ENCODE data around the gene OSBPL10. TPM values are rescaled to one million over a fixed set of nuclear protein-coding genes. Genes with fewer than 3 reads are reported as not detected.
A peak's percentile ranks its signal among the peaks of the same experiment; 100 is the strongest.

Gene OSBPL10
- total RNA-seq, 1 donor from 2014 or later, result 12.1 TPM

GRCh38 chr3:31947671-31948091 lies 33.4 kb downstream of the OSBPL10 start:
- Mint-ChIP-seq H3K36me3 (ENCODE audit: low read depth) (no peaks in the 10 kb centered on the region), H3K27ac (no peak overlapping the region), H3K9me3 (peaks cover 4% of the 10 kb centered on the region), H3K4me1 (ENCODE audit: low read depth) (peaks cover 7% of the 10 kb centered on the region), H3K4me3 (no peak overlapping the region), H3K27me3 (ENCODE audit: insufficient read depth) (no peaks in the 10 kb centered on the region)
- intact Hi-C loops (cut with micrococcal nuclease), result no loop called here
- DNase-seq (ENCODE audit: low spot score), result no peak

GRCh38 chr3:31947162-31947561 lies 33.9 kb downstream of the OSBPL10 start:
- intact Hi-C loops (cut with micrococcal nuclease), result no loop called here
- Mint-ChIP-seq H3K36me3 (ENCODE audit: low read depth) (no peaks in the 10 kb centered on the region), H3K9me3 (peaks cover 4% of the 10 kb centered on the region), H3K27me3 (ENCODE audit: insufficient read depth) (no peaks in the 10 kb centered on the region), H3K27ac (no peak overlapping the region), H3K4me1 (ENCODE audit: low read depth) (peaks cover 4% of the 10 kb centered on the region), H3K4me3 (no peak overlapping the region)
- no peak for DNase-seq (ENCODE audit: low spot score)

- Mint-ChIP-seq H3K4me1 (ENCODE audit: low read depth) (no peaks in the 10 kb centered on the region), H3K36me3 (ENCODE audit: low read depth) (no peaks in the 10 kb centered on the region), H3K4me3 (no peak overlapping the region), H3K9me3 (peaks cover 4% of the 10 kb centered on the region), H3K27me3 (ENCODE audit: insufficient read depth) (no peaks in the 10 kb centered on the region), H3K27ac (no peak overlapping the region)
- no peak for DNase-seq (ENCODE audit: low spot score)
- intact Hi-C loops (cut with micrococcal nuclease), result no loop called here
Observed at GRCh38 chr3:31946484-31947081, 34.5 kb downstream of the OSBPL10 start.

GRCh38 chr3:31945738-31946052 lies 35.4 kb downstream of the OSBPL10 start:
- intact Hi-C loops (cut with micrococcal nuclease), result no loop called here
- DNase-seq (ENCODE audit: low spot score), result no peak
- Mint-ChIP-seq H3K27me3 (ENCODE audit: insufficient read depth) (no peaks in the 10 kb centered on the region), H3K4me3 (no peak overlapping the region), H3K36me3 (ENCODE audit: low read depth) (no peaks in the 10 kb centered on the region), H3K4me1 (ENCODE audit: low read depth) (no peaks in the 10 kb centered on the region), H3K27ac (no peak overlapping the region), H3K9me3 (peaks cover 4% of the 10 kb centered on the region)

GRCh38 chr3:31943041-31943440 lies 38.0 kb downstream of the OSBPL10 start:
- no peak overlapping the region for H3K27ac Mint-ChIP-seq
- H3K4me3 Mint-ChIP-seq, result no peak overlapping the region
- intact Hi-C loops (cut with micrococcal nuclease), result no loop called here
- H3K9me3 Mint-ChIP-seq, result peaks cover 4% of the 10 kb centered on the region
- H3K27me3 Mint-ChIP-seq (ENCODE audit: insufficient read depth), result no peaks in the 10 kb centered on the region
- H3K4me1 Mint-ChIP-seq (ENCODE audit: low read depth), result no peaks in the 10 kb centered on the region
- H3K36me3 Mint-ChIP-seq (ENCODE audit: low read depth), result no peaks in the 10 kb centered on the region
- DNase-seq (ENCODE audit: low spot score), result no peak

GRCh38 chr3:31942446-31942845 lies 38.6 kb downstream of the OSBPL10 start:
- intact Hi-C loops (cut with micrococcal nuclease), result no loop called here
- Mint-ChIP-seq H3K9me3 (peaks cover 4% of the 10 kb centered on the region), H3K4me1 (ENCODE audit: low read depth) (no peaks in the 10 kb centered on the region), H3K27me3 (ENCODE audit: insufficient read depth) (no peaks in the 10 kb centered on the region), H3K36me3 (ENCODE audit: low read depth) (no peaks in the 10 kb centered on the region), H3K4me3 (no peak overlapping the region), H3K27ac (no peak overlapping the region)
- DNase-seq (ENCODE audit: low spot score), result no peak

GRCh38 chr3:31937225-31937624 lies 43.8 kb downstream of the OSBPL10 start:
- Mint-ChIP-seq H3K27me3 (ENCODE audit: insufficient read depth) (no peaks in the 10 kb centered on the region), H3K4me3 (no peak overlapping the region), H3K36me3 (ENCODE audit: low read depth) (no peaks in the 10 kb centered on the region), H3K9me3 (no peaks in the 10 kb centered on the region), H3K4me1 (ENCODE audit: low read depth) (peaks cover 10% of the 10 kb centered on the region), H3K27ac (no peak overlapping the region)
- intact Hi-C loops (cut with micrococcal nuclease), result no loop called here
- no peak for DNase-seq (ENCODE audit: low spot score)

- intact Hi-C loops (cut with micrococcal nuclease), result no loop called here
- H3K27me3 Mint-ChIP-seq (ENCODE audit: insufficient read depth), result no peaks in the 10 kb centered on the region
- no peak overlapping the region for H3K4me3 Mint-ChIP-seq
- H3K4me1 Mint-ChIP-seq (ENCODE audit: low read depth), result peaks cover 10% of the 10 kb centered on the region
- H3K9me3 Mint-ChIP-seq, result no peaks in the 10 kb centered on the region
- no peaks in the 10 kb centered on the region for H3K36me3 Mint-ChIP-seq (ENCODE audit: low read depth)
- no peak overlapping the region for H3K27ac Mint-ChIP-seq
- DNase-seq (ENCODE audit: low spot score), result no peak
Observed at GRCh38 chr3:31936420-31937060, 44.5 kb downstream of the OSBPL10 start.

GRCh38 chr3:31934866-31935265 lies 46.2 kb downstream of the OSBPL10 start:
- Mint-ChIP-seq H3K27ac (no peak overlapping the region), H3K36me3 (ENCODE audit: low read depth) (no peaks in the 10 kb centered on the region)

GRCh38 chr3:31934018-31934417 lies 47.0 kb downstream of the OSBPL10 start:
- intact Hi-C loops (cut with micrococcal nuclease), result no loop called here
- H3K4me1 Mint-ChIP-seq (ENCODE audit: low read depth), result peaks cover 10% of the 10 kb centered on the region
- DNase-seq (ENCODE audit: low spot score), result no peak
- H3K27ac Mint-ChIP-seq, result no peak overlapping the region
- no peaks in the 10 kb centered on the region for H3K36me3 Mint-ChIP-seq (ENCODE audit: low read depth)
- H3K9me3 Mint-ChIP-seq, result no peaks in the 10 kb centered on the region
- no peak overlapping the region for H3K4me3 Mint-ChIP-seq
- H3K27me3 Mint-ChIP-seq (ENCODE audit: insufficient read depth), result no peaks in the 10 kb centered on the region

More at GRCh38 chr3:31934866-31935265, 46.2 kb downstream of the OSBPL10 start:
- DNase-seq (ENCODE audit: low spot score), result no peak
- Mint-ChIP-seq H3K4me3 (no peak overlapping the region), H3K27me3 (ENCODE audit: insufficient read depth) (no peaks in the 10 kb centered on the region), H3K4me1 (ENCODE audit: low read depth) (peaks cover 10% of the 10 kb centered on the region), H3K9me3 (no peaks in the 10 kb centered on the region)
- intact Hi-C loops (cut with micrococcal nuclease), result no loop called here

GRCh38 chr3:31932990-31933389 lies 48.1 kb downstream of the OSBPL10 start:
- Mint-ChIP-seq H3K4me1 (ENCODE audit: low read depth) (peaks cover 14% of the 10 kb centered on the region), H3K27ac (no peak overlapping the region), H3K36me3 (ENCODE audit: low read depth) (no peaks in the 10 kb centered on the region), H3K4me3 (no peak overlapping the region), H3K9me3 (no peaks in the 10 kb centered on the region), H3K27me3 (ENCODE audit: insufficient read depth) (no peaks in the 10 kb centered on the region)
- intact Hi-C loops (cut with micrococcal nuclease), result no loop called here
- DNase-seq (ENCODE audit: low spot score), result no peak

GRCh38 chr3:31929826-31930502 lies 51.1 kb downstream of the OSBPL10 start:
- H3K4me1 Mint-ChIP-seq (ENCODE audit: low read depth), result peaks cover 31% of the 10 kb centered on the region
- intact Hi-C loops (cut with micrococcal nuclease), result loop anchor here (5.0 kb wide), 1 partner anchor 32 kb away; no protein-coding TSS in a partner anchor
- no peak overlapping the region for H3K27ac Mint-ChIP-seq
- no peaks in the 10 kb centered on the region for H3K27me3 Mint-ChIP-seq (ENCODE audit: insufficient read depth)
- no peak overlapping the region for H3K4me3 Mint-ChIP-seq
- no peaks in the 10 kb centered on the region for H3K36me3 Mint-ChIP-seq (ENCODE audit: low read depth)
- no peaks in the 10 kb centered on the region for H3K9me3 Mint-ChIP-seq
- no peak for DNase-seq (ENCODE audit: low spot score)

- Mint-ChIP-seq H3K27me3 (ENCODE audit: insufficient read depth) (no peaks in the 10 kb centered on the region), H3K27ac (peak overlapping the region; percentile 47), H3K36me3 (ENCODE audit: low read depth) (no peaks in the 10 kb centered on the region)
Observed at GRCh38 chr3:31927811-31928210, 53.3 kb downstream of the OSBPL10 start.

More at GRCh38 chr3:31927811-31928210, 53.3 kb downstream of the OSBPL10 start:
- intact Hi-C loops (cut with micrococcal nuclease), result loop anchor here (1.0 to 5.0 kb wide), 6 partner anchors 10 to 851 kb away; no protein-coding TSS in a partner anchor
- DNase-seq (ENCODE audit: low spot score), result no peak
- Mint-ChIP-seq H3K4me3 (no peak overlapping the region), H3K9me3 (peaks cover 3% of the 10 kb centered on the region), H3K4me1 (ENCODE audit: low read depth) (peaks cover 30% of the 10 kb centered on the region)
